HG02885 (cell line): ENCODE measurements around the gene TBC1D10B.
"Not testable (repeated sequence)": the region's sequence is repeated elsewhere in the genome, so short reads cannot be mapped to it uniquely, and the experiment has no call there.

Experiments
- ATAC-seq: cut with Tn5 transposase; IDR thresholded peaks from one replicate; pipeline ENCODE4 v1.9.1; 2021; ENCODE audit warnings: mild to moderate bottlenecking; ENCODE audit not compliant: unreplicated experiment, poor library complexity

TBC1D10B gene

DNA sequence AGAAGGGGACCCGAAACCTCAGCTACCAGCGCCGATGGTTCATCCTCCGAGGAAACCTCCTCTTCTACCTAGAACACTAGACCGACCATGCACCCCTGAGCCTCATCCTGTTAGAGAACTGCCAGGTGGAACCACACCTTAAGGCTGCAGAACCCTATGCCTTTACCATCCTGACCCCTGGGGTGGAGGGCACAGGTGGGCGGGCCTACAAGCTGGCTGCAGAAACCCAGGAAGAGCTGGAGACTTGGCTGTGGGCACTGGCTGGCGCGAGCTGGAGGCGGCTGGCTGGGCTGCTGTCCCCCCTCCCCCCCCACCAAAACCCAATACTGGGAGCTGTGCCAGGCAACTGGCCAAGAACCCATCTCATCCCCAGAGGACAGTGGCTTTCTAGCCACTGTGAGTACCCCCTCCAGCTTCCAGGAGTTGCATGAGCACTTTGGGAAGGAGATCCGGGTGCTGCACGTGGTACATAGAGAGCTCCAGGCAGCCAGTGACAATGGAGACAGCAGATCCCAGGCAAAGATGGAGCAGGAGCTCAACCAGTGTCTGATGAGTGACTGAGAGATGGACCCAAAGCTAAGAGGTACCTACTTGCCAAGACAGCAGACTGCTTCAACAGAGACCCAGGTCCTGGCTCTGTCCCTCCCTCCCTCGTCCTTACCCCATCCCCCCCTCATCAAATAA lies 13.8 kb downstream of the TBC1D10B start:
- no peak for ATAC-seq

DNA sequence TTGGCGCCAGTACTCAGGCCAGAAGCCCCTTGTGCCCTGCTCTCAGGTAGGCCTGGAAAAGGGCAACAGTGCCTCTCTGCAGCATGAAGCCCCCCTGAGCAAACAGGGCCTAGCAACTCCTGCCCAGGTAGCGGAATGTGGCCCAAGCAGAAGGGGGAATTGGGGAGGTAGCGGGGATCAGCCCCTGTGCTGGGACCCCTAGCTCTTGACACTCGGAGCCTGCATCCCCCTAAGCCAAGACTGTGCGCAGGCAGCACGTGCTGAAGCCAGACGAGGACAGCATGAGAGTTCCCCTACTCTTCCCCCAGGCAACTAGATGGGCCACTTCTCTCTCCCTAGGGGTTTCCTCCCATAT lies 14.4 kb downstream of the TBC1D10B start:
- ATAC-seq = no peak

DNA sequence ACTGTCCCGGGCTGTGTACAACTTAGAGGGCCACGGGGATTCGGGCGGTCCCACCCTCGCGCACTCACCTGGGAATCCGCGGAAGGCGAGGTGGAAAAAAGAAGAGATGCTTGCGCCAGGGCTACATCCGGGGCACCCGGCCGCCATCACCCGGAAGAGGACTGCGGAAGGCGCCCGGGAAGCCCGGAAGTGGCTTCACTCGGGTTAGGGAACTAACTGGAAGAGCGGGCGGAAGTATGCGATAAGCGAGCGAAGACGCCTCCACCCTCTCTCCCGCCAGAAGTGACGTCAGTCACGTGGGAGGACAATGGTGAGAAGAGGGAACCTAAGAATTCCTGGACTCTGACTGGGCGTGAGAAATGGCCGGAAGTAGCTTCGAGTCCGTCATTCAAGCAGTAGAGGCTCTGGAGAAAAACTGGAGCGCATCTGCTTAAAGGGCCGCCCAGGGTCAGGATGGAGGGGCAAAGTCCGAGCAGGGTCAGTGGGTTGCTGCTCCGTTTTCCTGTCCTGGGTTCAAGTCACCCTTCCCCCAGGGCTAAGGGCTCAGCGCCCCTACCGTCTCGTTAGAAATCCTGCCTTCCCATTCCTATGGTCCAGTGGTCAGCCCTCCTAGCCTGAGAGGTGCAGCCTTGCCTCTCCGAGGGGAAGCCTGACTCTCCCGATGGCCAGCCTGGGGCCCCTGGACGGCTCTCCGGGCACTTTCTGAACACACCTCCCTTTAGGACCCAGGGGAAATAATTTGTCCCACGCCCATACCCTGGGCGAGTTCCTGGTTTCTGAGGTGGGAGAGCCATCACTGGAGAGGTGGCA lies 14.9 kb downstream of the TBC1D10B start, which contains the start of gene CD2BP2:
CD2BP2 (minus strand) TSS at position 165 of the 810 bp plus-strand sequence. CDS start 627 bp downstream, outside the sequence.
- peak; percentile 77 for ATAC-seq

DNA sequence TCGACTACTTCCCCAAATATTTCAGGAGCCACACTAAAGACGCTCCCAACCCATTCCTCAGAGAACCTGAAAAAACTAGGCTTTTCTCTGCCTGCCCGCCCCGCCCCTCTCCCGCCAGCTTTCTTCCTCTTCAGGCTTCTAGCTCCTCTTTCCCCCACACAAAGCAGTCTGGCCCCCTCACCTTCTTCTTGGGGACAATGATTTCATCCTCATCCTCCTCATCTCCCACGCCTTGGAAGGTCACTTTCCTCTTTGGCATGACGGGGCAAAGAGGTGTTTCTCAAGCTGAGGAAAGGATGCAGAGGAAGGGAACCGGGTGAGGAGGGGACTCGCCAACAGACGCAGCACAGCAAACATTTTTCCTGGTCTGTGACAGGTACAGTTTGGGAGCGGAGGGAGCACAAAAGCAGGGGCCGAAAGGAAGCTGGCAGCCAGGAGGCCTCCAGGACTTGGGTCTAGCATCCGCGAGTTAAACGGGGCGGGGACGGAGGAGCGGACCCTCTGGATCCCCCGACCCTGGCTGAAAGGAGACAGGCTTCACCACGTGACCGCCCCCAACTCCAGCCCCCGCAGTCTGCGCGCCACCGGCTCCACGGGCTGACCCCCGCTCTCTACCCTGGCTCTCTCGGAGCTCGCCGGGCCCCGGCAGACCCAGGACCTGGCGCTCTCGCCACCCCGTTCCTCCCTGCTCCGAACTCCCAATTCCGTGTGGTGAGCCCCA lies 15.7 kb downstream of the TBC1D10B start:
- ATAC-seq = peak; percentile 28

DNA sequence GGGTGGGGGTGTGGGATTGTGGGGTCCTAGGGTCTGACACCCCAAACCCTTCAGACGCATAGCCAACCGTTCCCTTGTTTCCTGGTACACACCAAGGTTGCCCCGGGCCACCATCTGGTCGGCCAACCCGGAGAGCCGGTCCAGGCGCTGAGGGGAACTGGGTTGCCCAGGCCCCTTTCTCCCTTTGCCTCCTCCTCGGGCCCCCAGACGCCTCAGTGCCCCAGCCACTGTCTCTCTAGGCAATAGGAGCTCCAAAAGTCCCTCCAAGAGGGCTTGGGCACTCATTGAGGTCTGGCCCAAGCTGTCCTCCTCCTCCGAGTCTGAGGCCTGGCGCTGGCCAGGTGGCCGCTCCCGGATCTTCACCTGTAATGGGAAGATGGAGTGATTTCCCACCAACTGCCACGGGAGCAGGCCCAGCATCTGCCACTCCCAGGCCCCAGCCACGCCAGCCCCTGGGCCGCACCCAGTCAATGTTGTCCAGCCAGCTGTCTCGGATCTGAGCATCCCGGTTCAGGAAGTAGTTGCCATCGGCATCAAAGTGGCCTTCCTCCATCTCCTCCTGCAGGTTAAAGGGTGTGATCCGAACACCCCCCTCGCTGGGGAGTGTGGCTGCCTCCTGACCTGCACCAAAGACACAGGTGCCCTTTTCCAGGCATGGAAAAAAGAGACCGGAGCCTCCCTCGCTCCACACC lies 16.7 kb downstream of the TBC1D10B start:
- no peak for ATAC-seq

DNA sequence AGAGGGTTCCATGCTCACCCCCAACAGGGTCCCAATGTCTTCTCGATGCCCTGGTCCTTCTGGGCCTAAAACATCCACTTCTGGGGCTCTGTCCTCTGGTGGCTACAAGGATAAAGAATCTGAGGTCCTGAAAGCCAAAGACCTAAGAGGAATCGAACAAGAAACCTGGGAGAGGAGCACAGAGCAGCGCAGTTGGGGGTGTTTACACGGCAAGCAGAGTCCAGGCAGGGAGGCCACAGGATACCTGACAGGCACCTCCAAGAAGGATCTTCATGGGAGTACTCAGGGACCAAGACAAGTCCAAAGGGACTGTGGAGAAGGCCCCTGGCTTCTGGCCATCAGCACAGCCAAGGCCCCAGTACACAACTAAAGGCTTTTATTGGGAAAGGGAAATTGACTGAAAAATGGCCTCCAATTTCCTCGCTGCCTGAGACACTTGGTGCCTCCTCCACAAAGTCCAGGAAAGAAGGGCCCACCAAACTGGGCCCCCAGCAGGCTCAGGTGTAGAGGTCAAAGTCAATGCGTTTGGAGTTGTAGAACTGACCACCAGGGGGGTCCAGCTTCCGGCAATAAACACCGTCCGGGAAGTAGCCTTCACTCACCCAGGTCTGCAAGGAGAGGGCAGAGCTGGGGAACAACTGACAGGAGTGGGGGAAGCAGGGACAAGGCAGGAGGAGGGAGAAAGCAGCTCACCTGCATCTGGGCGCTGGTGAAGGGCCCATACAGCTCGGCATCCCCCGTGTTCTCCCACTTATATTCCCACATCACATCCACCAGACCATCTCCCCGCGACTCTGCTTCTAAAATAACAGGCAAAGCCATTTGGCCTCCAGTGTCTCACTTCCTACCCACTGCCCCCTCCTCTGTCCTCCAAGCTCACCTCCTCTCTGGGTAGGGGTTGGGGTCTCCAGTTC lies 17.5 kb downstream of the TBC1D10B start:
- ATAC-seq = no peak

DNA sequence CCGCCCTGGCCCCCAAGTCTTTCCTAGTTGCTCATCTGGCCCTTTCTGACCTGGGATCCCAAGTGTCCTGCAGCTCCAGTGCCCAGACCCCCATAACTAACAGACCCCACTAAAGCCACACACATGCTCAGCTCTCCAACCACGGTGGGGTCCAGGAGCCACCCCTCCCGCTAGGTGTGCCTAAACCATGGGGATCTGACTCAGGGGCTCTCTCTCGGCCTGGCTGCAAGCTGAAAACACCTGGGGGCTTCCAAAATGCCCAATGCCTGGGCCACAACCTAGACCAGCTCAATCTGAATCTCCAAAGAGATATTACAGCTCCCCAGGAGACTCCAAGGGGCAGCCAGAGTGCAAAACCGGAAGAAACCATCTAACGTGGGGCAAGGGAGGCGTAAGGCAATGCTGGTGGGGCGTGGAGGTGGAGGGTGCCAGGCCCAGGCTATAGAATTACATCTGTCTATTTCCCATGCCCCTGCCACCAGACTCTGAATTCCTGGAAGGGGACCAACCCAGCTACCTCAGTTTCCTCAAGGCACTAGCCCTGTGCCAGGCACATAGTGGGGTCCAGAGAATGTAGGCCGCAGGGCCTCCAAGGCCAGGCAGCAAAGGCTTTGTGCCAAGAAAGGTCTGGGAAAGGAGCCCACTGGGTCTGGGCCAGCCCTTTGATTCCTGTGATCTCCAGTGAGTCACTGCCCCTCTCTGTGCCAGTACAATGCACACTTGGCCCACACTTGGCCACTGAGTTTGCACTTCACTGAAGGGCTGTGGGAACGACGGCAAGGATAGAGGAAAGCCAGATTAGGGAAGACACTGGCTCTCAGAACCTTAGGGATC lies 18.5 kb downstream of the TBC1D10B start:
- ATAC-seq = no peak

DNA sequence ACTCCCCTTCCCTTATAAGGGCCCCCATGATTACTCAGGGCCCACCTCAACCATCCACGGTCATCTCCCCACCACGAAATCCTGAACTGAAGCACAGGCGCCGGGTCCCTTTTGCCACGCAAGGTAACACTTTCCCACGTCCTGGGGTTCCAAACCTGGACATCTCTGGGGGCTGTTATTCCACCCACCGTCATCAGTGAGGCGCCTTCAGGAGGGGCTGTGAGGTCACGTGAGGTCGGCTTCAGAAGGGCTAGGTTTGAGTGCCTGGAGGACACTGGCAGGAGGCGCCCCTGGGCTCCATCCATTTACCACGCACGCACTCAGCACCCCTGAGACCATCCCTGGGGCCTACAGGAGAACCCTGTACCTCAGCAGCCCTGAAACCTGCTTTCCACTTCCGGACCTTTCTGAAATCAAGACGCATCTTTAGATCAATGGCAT lies 19.3 kb downstream of the TBC1D10B start:
- no peak for ATAC-seq

DNA sequence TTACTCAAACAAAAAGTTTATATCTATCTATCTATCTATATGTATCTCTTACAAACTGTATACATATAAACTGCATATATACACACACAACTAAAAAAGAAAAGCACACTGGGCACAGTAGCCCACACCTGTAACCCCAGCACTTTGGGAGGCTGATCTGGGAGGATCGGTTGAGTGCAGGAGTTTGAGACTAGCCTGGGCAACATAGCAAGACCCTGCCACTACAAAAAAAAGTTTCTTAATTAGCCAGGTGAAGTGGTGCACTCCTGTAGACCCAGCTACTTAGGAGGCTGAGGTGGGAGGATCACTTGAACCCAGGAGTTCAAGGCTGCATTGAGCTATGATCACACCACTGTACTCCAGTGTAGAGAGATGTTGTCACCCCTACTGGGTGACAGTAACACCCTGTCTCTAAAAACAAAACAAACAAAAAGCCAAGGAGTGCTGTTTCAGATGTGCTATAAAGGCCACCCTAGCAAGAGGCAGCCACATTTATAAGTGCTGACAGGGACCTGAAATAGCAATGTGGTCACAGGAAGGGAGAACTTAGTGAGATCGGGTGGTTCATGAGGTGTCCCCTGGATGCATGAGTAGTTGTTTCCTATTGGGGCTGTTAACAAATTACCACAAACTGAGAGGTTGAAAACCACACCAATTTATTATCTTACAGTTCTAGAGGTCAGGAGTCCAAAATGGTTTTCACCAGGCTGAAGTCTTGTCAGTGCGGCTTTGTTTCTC lies 20.0 kb downstream of the TBC1D10B start:
- ATAC-seq = peak; percentile 54

DNA sequence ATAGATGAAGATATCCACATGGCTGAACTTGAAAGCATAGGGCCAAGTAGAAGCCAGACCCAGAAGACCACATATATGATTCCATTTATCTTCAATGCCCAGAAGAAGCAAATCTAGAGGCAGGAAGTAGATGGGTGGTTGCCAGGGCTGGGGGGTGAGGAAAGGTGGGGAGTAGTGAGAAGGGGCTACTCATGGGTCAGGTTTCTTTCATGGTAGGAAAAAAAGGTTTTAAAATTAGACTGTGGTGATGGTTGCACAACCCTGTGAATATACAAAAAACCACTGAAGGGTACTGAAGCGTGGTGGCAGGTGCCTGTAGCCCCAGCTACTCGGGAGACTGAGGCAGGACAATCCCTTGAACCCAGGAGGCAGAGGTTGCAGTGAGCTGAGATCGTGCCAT lies 20.6 kb downstream of the TBC1D10B start:
- ATAC-seq = peak; percentile 36

DNA sequence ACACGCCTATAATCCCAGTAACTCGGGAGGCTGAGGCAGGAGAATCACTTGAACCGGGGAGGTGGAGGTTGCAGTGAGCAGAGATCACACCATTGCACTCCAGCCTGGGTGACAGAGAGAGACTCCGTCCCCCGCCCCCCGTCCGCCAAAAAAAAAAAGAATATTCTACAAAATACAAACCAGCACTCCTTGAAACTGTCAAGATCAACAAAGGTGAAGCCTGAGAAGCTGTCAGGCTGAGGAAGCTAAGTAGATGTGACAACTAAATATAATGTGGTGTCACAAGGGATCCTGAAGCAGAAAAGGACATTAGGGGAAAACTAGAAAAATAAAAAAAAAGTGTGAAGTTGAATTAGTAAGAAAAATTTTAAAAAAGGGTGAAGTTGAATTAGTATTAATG lies 21.4 kb downstream of the TBC1D10B start:
- no peak for ATAC-seq

DNA sequence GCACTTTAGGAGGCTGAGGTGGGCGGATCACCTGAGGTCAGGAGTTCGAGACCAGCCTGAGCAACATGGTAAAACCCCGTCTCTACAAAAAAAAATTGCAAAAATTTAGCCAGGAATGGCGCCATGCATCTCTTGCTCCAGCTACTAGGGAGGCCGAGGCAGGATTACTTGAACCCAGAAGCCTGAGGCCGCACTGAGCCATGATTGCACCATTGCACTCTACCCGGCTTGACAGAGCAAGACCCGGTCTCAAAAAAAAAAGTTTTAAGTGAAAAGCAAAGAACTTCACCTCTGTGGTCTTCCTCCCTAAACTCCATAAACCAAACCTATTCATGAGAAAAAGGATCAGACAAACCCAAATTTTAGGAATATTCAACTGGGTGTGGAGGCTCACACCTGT lies 22.2 kb downstream of the TBC1D10B start:
- ATAC-seq = no peak

DNA sequence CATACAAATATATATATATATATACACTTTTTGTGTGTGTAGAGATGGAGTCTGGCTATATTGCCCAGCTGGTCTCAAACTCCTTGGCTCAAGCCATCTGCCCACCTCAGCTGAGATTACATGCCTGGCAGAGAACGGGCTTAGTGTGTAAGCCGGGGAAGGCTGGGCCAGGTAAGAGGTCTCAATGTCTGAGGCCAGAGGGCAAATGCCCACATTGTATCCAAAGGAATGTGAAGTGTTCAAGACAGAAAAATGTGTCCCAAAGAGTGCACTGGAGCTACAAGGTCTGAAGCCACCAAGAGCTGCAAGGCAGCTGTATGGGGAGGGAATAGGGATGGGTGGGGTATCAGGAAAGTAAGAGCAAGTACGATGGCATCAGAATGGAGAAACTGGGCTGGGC lies 24.0 kb downstream of the TBC1D10B start:
- ATAC-seq = no peak

DNA sequence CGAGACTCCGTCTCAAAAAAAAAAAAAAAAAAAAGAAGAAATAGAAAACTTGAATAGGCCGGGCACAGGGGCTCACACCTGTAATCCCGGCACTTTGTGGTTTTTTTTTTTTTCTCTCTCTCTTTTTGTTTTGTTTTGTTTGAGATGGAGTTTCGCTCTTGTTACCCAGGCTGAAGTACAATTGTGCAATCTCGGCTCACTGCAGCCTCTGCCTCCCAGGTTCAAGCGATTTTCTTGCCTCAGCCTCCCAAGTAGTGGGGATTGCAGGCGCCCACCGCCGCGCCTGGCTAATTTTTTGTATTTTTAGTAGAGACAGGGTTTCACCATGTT lies 26.8 kb downstream of the TBC1D10B start:
- not testable (repeated sequence) for ATAC-seq

DNA sequence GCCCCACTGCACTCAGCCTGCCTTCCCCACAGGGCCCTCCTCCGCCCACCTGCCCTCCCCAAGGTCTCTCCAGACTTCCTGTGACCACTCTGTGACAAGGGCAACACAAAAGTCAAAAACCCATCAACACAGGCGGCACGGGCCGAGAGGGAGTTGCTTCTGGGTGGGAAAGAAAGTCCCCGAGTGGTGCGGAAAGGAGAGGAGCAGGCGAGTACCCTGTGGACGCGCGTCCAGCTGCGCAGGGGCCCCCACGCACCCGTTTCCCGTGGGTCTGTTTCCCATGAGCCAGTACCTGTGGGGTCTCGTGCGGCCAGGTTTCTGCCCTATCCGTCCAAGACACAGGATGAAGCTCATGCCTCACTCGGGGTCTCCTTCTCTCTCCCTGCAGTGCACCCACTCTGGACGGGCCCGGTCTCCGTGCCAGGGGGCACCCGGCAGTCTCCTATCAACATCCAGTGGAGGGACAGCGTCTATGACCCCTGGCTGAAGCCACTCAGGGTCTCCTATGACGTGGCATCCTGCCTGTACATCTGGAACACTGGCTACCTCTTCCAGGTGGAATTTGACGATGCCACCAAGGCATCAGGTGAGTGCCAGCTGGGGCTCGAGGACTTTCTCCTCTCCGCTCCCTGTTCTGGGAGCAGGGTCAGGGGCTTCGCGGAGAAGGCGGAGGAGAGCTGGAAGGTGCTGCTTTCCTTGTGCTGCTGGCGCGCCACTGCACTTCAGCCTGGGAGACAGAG lies 27.4 kb downstream of the TBC1D10B start:
- ATAC-seq = no peak

DNA sequence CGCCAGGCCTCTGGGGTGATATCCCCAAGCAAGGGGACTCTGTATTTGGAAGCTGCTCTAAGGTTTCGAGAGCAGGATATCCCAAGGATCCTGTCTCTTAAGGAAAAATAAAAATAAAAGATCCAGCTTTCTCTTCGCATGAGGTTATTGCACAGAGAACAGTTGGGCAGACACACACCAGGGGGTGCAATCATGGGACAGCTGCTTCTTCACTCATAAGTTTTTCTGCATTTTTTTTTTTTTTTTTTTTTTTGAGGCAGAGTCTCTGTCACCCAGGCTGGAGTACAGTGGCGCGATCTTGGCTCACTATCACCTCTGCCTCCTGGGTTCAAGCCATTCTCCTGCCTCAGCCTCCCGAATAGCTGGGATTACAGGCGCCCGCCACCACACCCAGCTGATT lies 28.3 kb downstream of the TBC1D10B start:
- not testable (repeated sequence) for ATAC-seq

DNA sequence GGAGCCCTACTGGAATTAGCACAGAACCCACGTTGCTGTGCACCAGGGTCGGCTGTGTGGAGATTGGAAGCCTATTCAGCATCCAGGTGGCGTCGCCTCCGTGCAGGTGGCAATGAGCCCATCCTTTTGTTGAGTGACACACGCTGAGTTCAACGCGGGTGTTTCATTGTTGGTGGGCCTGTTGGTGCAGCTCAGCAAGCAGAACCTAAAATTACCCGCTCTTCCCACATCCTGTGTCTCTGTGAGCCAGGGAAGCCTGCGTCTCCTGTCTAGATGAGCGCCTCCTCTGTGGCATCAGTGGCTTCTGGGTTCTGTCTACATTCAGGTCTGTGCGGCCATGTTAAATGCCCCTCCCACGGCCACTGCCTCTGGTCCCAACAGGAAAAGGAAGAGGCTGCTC lies 29.7 kb downstream of the TBC1D10B start:
- ATAC-seq = no peak
